ENCODE measurements around the gene IPO4.

Gene IPO4

DNA sequence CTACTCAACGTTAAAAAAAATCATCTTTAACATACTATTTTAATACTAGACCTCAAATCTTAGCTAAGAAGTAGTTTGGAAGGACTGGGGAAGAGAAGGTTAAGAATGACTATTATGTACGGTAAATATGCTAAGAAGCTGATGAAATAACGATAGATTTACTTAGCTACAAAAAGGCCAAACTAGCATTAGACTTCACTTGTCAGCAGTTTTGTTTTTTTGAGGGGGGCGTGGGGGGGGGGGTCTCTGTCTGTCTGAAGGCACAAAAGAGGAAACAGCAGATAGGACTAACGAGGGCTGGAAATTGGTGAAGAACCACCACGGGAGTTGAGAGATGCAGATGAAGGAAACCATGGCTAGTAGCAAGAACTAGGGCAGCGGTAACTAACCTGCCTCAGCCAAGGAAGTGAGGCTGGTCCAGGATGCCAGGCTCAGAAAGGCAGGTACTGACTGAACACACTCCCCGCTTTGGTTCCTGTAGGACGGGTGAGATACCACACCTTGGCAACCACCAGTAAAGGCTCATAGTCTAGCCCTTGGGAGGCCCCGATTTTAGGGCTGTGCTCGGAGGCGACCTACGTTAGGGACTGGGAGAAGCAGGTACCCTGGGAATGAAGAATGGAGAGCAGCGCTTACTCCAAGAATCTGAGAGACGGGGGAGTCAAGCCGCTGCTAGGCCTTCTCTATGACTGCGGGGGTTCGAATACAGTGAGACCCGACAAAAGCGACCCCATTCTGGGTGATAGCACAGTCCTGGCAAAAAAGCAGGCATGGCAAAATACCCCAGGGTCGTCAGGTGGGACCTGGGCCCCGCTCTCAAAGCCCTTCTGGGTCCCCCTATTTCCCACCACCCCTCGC, 42.9 kb upstream of the IPO4 start:
- peak overlapping the region; percentile 73; the same call in 1 of the 2 replicates for H3K27ac ChIP-seq (ENCODE audit: low read length)
- H3K4me2 ChIP-seq (ENCODE audit: low read depth, low read length), result peak overlapping the region; percentile 74
- TF ChIP-seq EZH2 (optimal IDR thresholded peaks at IDR 0.05; ENCODE audit: low read depth, low read length), result no peak
- no peak for TF ChIP-seq EZH2phosphoT487 (IDR thresholded peaks at IDR 0.05; ENCODE audit: low read length)
- TF ChIP-seq, protein P1, sequence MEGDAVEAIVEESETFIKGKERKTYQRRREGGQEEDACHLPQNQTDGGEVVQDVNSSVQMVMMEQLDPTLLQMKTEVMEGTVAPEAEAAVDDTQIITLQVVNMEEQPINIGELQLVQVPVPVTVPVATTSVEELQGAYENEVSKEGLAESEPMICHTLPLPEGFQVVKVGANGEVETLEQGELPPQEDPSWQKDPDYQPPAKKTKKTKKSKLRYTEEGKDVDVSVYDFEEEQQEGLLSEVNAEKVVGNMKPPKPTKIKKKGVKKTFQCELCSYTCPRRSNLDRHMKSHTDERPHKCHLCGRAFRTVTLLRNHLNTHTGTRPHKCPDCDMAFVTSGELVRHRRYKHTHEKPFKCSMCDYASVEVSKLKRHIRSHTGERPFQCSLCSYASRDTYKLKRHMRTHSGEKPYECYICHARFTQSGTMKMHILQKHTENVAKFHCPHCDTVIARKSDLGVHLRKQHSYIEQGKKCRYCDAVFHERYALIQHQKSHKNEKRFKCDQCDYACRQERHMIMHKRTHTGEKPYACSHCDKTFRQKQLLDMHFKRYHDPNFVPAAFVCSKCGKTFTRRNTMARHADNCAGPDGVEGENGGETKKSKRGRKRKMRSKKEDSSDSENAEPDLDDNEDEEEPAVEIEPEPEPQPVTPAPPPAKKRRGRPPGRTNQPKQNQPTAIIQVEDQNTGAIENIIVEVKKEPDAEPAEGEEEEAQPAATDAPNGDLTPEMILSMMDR (IDR thresholded peaks at IDR 0.05; ENCODE audit: low read length), result no peak
- peak overlapping the region; percentile 48 for H2AFZ ChIP-seq (ENCODE audit: low read length)
- H3K79me2 ChIP-seq (ENCODE audit: low read length), result peaks cover 34% of the 10 kb centered on the region
- H4K20me1 ChIP-seq (ENCODE audit: insufficient read depth, low read length), result no peaks in the 10 kb centered on the region
- H3K9me3 ChIP-seq (replicated peaks; ENCODE audit: insufficient read depth, low read length), result no peaks in the 10 kb centered on the region
- H3K36me3 ChIP-seq (replicated peaks; ENCODE audit: insufficient read depth, low read length), result no peaks in the 10 kb centered on the region
- peaks cover 5% of the 10 kb centered on the region for H3K4me1 ChIP-seq (ENCODE audit: low read length)
- no peaks in the 10 kb centered on the region for H3K27me3 ChIP-seq (replicated peaks; ENCODE audit: insufficient read depth, low read length)
- no peaks in the 10 kb centered on the region for H3K9me2 ChIP-seq (replicated peaks; ENCODE audit: insufficient read depth, low read length)
- peak overlapping the region; percentile 62 for H3K9ac ChIP-seq (ENCODE audit: low read length)
- no peaks in the 10 kb centered on the region for H3F3A ChIP-seq (ENCODE audit: insufficient read depth, low read length)
- no peak for DNase-seq
- H3K4me3 ChIP-seq (ENCODE audit: low read length), result peak overlapping the region; percentile 81

DNA sequence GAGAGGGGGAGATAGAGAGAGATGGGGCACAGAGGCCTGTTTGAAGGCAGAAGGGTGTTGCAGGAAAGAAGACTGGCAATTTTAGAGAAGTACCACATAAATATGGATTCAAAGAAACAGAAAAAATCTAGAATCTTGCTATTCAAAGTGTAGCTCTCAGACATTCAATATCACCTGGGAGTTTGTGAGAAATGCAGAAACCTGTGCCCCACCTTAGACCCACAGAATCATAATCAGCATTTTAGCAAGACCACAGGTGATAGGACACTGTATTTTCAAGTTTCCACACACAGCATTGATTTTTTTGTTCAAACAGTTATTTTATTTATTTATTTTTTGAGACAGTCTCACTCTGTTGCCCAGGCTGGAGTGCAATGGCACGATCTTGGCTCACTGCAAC, 40.3 kb upstream of the IPO4 start:
- TF ChIP-seq EZH2phosphoT487 (IDR thresholded peaks at IDR 0.05; ENCODE audit: low read length) (no peak), EZH2 (optimal IDR thresholded peaks at IDR 0.05; ENCODE audit: low read depth, low read length) (no peak)
- TF ChIP-seq, protein P1 (IDR thresholded peaks at IDR 0.05; ENCODE audit: low read length), result no peak
- Histone ChIP-seq H2AFZ (ENCODE audit: low read length) (no peak overlapping the region), H3K4me1 (ENCODE audit: low read length) (peaks cover 5% of the 10 kb centered on the region), H3F3A (ENCODE audit: insufficient read depth, low read length) (no peaks in the 10 kb centered on the region), H3K79me2 (ENCODE audit: low read length) (peaks cover 41% of the 10 kb centered on the region), H3K27me3 (replicated peaks; ENCODE audit: insufficient read depth, low read length) (no peaks in the 10 kb centered on the region), H4K20me1 (ENCODE audit: insufficient read depth, low read length) (no peaks in the 10 kb centered on the region), H3K9ac (ENCODE audit: low read length) (no peak overlapping the region), H3K4me3 (ENCODE audit: low read length) (no peak overlapping the region), H3K36me3 (replicated peaks; ENCODE audit: insufficient read depth, low read length) (no peaks in the 10 kb centered on the region), H3K9me2 (replicated peaks; ENCODE audit: insufficient read depth, low read length) (no peaks in the 10 kb centered on the region), H3K4me2 (ENCODE audit: low read depth, low read length) (no peak overlapping the region), H3K27ac (ENCODE audit: low read length) (no peak overlapping the region), H3K9me3 (replicated peaks; ENCODE audit: insufficient read depth, low read length) (no peaks in the 10 kb centered on the region)
- no peak for DNase-seq

DNA sequence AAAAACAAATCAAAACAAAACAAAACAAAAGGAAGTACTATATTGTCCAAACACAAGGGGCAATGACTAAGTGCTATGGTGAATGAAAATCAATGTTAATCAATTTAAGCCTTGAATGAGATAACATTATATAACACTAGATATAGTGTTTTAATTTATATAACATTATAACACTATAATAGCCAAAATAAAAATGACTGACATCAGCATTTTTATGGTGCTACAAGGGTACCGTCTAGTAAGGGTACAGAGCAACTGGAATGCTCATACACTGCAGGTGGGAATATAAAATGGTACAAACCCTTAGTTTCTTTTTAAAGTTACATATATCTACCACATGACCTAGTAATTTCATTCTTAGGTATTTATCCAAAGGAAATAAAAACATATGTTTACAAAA, 37.9 kb upstream of the IPO4 start:
- Histone ChIP-seq H3K79me2 (ENCODE audit: low read length) (peaks cover 28% of the 10 kb centered on the region), H3K9me3 (replicated peaks; ENCODE audit: insufficient read depth, low read length) (no peaks in the 10 kb centered on the region), H3F3A (ENCODE audit: insufficient read depth, low read length) (no peaks in the 10 kb centered on the region), H3K9ac (ENCODE audit: low read length) (no peak overlapping the region), H3K4me2 (ENCODE audit: low read depth, low read length) (no peak overlapping the region), H3K27ac (ENCODE audit: low read length) (no peak overlapping the region), H3K9me2 (replicated peaks; ENCODE audit: insufficient read depth, low read length) (no peaks in the 10 kb centered on the region), H2AFZ (ENCODE audit: low read length) (no peak overlapping the region), H3K36me3 (replicated peaks; ENCODE audit: insufficient read depth, low read length) (no peaks in the 10 kb centered on the region), H3K27me3 (replicated peaks; ENCODE audit: insufficient read depth, low read length) (no peaks in the 10 kb centered on the region), H3K4me1 (ENCODE audit: low read length) (no peaks in the 10 kb centered on the region), H4K20me1 (ENCODE audit: insufficient read depth, low read length) (no peaks in the 10 kb centered on the region), H3K4me3 (ENCODE audit: low read length) (no peak overlapping the region)
- TF ChIP-seq, protein P1 (IDR thresholded peaks at IDR 0.05; ENCODE audit: low read length), result no peak
- no peak for TF ChIP-seq EZH2 (optimal IDR thresholded peaks at IDR 0.05; ENCODE audit: low read depth, low read length)
- TF ChIP-seq EZH2phosphoT487 (IDR thresholded peaks at IDR 0.05; ENCODE audit: low read length), result no peak
- DNase-seq, result no peak
